Inflammatory macrophage treated with lipopolysaccharide for 1 hour (primary cell): ENCODE results near the gene DAZAP1.

Experiments used
- DNase-seq, 2 donors: peaks; one replicate each; pipeline ENCODE4 v3.0.0-alpha.2; 2020 to 2022

The DAZAP1 gene

DNA sequence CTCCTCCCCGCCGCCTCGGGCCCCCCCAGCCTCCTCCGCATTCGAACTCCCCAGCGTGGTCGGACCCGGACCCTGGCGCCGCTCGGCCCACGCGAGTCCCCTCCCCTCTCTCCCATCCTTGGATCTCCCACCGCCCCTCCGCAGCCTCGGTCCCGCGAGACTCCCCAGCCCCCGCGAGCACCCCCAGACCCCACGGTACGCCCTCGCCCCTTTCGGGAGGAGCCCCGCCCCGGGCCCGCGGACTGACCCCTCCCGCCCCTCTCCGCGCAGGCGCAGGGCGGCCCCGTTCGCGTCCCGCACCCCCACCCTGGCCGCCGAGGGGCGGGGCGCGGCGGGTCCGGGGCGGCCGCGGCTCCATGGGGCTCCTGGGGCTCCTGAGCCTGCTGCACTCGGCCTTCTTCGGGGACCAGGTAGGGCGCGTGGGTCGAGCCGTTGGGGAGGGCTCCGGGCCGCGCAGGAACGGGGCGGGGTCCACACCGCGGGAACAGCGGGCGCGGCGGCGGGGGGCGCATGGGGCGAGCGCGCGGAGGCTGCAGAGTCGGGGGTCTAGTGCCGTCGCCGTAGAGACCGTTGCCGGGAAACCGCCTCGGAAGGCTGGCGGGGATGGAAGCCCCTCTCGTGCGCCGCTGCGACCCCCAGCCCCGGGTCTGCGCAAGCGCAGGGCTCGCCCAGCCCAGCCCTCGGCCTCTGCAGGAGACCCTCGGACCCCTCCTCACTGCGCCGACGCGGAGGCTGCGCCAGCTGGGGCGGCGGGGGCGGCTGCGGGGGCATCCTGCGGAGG is 38.7 kb downstream of the DAZAP1 start:
- no peak for DNase-seq

DNA sequence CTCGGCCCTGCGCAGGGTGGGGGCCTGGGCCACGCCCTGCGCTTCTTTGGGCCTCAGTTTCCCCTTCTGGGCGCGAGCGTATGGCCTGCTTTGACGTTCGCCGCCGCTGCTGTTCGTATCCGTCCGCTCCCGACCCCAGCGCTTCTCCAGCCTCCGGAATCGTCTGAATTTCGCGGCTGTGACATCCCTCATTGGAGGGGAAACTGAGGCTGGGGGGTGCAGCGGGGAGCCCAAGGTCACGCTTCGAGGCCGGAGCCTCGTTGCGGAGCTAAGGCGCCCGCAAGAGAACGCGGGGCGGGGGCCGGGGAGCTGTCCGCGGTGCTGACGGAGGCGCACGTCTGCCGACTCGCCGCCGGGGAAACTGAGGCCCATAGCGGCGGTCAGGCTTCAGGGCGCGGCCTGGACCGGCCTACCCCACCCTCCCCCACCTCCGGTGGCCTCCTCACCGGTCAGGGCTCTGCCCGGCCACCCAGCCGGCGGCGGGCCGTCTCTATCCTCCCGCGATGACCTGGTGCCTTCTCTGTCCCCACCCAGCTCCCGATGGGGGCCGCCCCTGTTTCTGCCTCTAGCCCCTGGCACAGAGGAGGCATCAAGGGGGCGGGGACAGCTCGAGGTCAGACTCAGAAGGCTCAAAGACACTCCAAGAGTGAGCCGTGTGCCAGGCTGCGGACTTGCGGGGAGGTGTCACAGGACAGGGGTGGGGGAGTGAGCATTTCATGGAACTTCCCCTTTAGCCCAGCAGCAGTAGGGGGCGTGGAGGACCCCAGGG is 39.5 kb downstream of the DAZAP1 start:
- DNase-seq: no peak

DNA sequence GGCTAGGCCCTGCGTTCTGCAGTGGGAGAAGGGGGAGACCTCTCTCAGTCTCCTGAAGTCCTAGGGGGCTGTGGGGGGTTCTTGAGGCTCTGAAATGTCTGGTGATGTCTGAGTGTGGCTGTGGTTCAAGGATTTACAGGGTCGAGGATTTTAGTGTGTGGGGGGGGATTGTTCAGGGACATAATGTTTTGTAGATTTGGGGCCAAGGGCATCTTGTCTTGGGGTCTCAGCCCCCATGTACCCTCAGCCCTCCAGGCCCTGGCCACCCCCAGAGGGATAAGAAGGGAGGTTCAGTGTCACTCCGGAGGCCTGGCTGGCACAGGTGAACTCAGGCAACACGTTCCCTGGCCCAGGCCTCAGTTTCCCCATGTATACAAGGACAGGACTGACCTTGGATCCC is 40.1 kb downstream of the DAZAP1 start:
- DNase-seq: no peak

DNA sequence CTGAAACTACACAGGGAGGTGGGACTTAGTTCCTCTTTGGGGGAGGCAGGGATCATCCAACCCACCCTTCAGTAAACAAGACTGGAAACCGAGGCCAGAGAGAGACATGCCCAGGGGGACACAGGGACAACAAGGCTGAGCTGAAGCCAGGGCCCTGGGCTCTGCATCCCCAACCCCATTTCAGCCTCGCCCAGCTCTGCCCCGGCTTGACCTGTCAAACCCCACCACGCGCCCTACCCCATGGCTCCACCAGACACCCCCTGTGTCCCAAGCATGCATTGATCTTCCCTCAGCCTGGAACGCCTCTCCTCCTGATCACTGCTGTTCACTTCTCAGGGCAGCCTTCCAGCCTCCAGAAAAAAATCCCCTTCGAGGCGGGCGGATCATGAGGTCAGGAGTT is 40.6 kb downstream of the DAZAP1 start:
- no peak for DNase-seq

DNA sequence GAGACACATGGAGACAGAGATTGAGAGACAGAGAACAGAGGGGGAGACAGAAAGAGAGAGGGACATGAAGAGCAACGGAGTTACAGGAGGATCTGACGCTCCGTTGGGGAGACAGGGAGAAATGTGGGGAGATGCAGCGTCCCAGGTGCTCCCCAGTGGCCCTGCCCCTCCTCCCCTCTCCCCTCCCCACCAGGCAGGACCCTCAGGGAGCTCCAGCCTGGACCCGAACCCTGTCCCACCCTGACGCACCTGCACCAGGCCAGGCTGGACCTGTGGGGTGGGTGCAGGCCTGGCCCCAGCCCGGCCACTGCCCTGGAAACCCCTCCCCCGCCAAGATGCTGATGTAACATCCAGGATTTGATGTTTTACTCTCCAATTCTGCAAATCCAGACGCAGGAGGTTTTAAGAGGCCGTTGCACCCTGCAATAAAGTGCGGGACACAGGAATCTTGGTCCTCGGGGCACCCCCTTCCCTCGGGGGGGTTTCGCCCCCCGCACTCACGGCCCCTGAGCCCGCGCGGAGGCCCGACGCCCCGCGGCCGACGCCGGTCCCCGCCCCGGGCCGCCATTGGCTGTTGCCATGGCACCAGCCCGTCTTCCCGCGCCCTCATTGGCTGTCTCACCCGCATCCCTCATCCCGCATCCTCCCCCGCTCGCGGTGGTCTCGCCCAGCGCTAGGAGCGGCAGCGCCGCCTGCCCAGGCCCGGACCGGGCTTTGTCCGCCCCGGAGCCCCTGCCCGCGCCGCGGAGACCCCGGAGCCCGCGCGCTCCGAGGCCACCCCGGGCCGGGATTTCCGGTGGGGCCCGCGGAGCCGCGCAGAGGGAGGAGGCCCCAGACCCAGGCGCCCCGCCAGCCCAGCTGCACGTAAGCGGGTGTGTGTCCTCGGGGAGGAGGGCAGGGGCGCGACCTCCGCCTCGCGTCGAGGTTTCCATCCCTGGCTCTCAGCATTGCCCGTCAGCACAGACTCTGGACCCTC is 42.4 kb downstream of the DAZAP1 start, which contains the start of gene APC2:
Gene APC2, plus strand, starts transcription at position 655 of the 976 bp plus-strand sequence. CDS start 2,881 bp downstream, outside the sequence.
- no peak for DNase-seq

DNA sequence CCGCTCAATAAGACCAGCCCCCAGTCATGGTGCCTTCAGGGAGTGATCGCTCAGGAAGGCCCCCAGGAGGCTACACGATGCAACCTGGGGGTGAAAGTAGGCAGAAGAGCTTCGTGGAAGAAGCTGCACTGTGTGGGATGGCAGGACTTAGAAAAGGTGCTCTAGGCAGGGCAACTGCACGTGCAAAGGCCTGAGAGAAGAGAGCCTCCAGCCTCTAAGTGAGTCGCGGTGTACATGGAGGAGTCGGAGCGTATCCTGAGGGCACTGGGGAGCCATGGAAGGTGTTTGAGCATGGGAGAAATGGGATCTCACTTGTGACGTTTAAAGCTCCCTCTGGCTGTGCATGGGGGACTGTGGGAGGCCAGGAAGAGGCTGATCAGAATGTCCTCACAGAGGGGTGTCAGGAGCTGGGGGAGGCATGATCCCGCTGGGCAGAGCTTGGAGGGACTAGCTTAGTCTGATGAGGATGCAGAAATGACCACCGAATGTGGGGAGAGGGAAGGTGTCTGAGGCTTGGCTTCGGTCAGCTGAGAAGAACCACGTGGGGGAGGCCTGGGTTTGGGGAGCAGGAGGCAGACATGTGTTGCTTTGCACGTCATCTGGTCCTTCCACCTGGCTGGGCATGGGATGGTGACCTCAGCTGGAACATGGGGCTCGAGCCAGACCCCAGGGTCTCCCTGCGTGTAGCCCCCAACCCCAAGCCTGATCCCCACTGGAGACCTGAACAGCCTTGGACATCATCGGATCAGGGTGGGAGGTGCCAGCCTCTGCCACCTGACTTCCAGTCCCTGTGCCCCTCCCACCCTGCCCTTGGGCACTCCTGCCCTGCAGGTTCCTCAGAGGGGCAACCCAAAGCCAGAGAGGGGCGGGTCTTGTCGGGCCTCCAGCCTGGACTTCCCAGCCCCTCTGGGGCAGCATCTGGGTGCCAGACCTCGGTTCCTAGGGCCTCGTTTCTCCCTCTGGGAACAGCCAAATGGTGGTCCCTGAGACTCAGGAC is 43.6 kb downstream of the DAZAP1 start:
- no peak for DNase-seq

DNA sequence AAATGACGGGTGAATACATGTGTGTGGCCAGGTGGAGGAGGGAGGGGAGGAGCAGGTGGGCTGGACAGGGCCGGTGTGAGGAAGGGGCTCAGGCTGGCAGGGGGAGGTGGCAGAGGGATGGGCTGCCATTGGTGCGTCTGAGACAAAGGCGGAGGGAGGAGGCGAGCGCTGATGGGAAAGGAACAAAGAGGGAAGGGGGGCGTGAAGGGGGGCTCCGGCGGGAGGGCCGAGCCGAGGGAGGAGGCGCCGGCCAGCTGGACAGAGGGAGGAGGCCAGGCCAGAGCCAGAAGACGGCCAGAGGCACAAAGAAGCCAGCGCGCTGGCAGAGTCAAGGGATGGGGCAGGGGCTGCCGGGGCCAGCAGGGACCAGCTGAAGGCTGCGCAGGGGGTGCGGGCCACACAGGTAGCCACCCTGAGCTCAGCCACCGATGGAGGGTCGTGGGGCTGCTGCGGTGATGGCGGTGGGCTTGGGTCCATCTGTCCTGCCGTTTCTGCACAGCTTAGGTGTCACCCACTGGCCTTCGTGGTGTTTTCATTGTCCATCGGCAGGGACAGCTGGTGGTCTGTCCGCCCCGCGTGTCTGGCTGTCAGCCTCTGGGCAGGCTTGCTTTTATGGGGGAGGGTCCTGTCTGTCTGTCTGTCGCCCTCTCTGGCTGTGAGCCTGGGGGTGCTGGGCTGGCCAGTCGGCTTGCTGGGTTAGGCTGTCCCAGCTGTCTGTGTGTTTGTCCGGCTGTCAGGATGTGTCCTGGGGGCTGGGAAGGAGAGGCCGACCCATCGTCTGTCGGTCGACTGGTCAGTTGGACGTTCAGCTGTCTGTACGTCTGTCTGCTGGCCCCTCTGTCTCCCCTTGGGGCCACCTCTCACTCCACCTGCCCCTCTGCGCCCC is 44.8 kb downstream of the DAZAP1 start:
- DNase-seq: no peak

DNA sequence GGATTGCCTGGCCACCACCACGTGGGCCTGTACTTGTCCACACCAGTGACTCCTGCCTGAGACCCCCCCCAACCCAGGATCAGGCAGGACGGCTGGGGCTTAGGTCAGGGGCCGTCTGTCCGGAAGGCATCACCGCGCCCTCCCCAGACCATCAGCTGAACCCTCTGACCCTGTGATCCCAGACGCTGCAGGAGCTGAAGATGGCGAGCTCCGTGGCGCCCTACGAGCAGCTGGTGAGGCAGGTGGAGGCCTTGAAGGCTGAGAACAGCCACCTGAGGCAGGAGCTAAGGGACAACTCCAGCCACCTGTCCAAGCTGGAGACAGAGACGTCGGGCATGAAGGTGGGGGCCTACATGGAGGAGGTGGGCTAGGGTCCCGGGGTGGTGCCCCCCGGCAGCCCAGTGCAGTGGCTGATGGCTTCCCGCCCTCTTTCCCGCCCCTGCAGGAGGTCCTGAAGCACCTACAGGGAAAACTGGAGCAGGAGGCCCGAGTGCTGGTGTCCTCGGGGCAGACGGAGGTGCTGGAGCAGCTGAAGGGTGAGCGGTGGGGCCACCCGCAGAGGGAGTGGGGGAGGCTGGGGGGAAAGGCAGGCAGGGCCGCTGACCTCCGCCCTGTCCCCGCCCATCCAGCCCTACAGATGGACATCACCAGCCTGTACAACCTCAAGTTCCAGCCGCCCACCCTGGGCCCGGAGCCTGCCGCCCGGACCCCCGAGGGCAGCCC is 45.6 kb downstream of the DAZAP1 start:
- DNase-seq: no peak

DNA sequence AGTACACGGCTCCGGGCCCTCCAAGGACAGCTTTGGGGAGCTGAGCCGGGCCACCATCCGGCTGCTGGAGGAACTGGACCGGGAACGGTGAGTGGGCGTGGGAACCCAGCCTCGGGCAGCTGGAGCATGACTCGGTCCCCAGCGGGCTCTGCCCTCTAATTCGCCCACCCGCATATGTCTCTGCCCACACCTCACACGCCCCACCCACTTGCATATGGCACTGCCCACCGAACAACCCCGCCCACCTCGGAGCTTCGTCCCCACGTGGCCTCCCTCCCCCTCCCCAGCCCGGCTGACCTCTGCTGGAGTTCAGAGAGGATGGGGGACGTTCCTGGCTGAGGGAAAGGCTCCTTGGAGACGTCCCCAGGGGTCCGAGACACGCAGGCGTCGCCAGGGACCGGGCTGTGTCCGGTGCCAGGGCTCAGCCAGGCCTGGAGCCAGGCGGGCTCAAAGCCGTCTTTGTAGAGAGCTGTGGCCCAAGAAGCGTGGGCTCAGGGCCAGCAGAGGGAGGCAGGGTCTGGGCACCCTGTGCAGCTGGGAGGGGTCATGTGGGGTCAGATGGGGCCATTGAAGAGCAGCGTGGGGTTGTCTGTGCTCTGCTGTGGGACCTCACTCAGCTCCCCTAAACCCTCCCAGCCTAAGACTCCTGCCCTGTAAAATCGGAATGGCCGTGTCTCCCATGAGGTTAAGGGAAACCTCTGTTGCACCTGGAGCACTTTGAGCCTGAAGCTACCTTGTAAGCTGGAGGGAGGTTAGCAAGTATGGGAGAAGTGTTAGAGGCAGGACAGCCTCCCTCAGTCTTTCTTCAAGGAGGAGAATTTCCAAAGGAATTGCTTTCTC is 46.4 kb downstream of the DAZAP1 start:
- peak; percentile 26 to 52 for DNase-seq

DNA sequence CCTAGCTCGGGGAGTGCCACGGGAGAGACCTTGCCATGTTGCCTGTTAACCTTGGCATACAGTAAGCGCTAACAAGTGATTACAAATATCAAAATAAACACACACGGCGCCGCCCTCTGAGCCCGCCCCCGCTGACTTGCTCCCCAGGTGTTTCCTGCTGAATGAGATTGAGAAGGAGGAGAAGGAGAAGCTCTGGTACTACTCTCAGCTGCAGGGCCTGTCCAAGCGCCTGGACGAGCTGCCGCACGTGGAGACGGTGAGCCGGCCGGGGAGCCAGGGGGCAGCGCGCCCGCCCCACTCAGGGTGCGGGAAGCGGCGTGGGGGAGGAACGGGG is 47.6 kb downstream of the DAZAP1 start:
- no peak for DNase-seq

DNA sequence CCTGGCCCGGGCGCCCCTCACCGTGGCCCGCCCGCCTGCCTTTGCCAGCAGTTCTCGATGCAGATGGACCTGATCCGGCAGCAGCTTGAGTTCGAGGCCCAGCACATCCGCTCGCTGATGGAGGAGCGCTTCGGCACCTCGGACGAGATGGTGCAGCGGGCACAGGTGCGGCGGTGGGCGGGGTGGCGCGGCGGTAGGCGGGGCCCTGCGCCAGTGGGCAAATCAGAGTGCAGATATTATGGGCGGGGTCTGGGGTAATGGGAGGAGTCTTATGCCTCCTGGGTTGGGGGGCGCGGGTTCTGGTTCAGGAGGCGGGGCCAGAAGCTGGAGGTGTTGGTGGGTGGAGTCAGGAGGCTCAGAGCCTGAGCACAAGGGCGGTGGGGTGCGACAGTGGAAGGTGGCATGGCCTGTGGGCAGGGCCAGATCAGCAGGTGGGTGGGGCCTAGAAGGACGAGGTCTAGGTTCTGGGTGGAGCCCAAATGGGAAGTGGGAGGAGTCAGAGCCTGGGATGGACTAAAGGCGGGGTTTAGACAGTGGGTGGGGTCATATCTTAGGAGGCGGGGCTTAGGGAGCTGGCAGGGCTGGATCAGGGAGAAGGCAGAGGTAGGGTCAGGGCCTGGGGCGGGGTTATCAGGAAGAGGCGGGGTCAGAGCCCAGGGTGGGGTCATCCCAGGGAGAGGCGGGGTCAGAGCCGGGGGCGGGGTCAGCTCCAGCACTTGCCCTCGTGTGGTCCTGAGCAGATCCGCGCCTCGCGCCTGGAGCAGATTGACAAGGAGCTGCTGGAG is 48.1 kb downstream of the DAZAP1 start:
- peak; percentile 66 to 87 for DNase-seq

DNA sequence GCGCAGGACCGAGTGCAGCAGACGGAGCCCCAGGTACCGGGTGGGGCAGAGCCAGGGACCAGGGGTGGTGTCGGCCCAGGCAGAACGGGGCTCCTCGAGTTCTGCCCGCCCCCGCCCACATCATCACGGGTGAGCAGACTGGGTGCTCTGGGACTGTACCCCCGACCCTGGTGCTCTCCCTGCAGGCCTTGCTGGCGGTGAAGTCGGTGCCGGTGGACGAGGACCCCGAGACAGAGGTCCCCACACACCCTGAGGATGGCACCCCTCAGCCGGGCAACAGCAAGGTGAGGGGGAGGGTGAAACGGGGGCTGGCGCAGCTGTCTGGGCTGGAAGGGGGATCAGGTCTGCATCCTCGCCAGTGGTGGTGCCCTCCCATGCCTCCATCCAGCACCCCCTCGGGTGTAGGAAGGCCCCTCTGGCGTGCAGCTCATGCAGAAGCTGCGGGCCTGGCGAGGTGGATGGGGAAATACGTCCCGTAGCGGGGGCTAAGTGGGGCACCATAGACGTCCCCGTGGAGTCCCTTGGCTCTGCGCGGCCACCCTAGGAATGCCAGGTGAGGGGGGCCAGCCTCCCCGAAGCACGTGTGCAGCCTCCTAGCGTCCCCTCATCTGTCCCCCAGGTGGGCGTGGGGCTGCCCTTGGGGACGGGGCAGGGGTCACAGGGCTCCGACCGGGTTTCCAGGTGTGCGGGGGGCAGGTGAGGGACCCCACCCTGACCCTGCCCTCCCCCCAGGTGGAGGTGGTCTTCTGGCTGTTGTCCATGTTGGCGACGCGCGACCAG is 48.9 kb downstream of the DAZAP1 start:
- no peak for DNase-seq

DNA sequence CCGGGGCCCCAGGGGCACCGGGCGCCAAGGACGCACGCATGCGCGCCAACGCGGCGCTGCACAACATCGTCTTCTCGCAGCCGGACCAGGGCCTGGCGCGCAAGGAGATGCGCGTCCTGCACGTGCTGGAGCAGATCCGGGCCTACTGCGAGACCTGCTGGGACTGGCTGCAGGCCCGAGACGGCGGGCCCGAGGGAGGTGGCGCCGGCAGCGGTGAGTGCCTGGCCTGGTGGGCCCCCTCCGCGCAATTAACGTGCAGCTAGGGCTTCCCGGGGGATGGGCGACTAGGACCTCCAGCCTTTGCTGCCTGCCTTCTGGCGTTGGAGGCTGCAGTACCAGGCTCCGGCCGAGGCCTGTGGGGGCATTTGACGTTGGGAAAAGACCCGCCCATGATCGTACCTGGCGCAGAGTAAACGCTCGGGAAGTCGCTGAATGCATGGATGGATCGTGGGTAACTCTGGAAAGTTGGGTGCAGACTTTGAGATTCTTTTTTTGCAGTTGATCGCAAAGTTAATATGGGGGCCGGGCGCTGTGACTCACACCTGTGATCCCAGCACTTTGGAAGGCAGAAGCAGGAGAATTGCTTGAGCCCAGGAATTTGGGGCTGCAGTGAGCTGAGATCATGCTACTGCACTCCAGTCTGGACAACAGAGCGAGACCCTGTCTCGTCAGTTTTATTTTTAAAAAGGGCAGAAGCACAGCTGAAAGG is 49.8 kb downstream of the DAZAP1 start:
- no peak for DNase-seq

DNA sequence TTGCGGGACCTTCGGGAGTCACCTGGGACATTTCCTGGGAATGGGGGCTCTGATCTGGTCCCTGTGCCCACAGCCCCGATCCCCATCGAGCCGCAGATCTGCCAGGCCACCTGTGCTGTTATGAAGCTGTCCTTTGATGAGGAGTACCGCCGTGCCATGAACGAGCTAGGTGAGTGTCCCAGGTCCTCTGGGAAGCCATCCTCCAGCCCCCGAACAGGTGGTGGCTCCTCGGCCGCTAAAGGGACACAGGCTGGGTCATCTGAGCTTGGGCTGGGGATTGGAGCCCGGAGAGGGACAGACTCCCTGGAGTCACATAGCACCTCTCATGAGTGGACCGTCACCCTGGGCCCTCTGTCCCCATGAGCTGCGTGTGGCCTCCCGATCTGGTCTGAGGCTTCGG is 50.5 kb downstream of the DAZAP1 start:
- no peak for DNase-seq

DNA sequence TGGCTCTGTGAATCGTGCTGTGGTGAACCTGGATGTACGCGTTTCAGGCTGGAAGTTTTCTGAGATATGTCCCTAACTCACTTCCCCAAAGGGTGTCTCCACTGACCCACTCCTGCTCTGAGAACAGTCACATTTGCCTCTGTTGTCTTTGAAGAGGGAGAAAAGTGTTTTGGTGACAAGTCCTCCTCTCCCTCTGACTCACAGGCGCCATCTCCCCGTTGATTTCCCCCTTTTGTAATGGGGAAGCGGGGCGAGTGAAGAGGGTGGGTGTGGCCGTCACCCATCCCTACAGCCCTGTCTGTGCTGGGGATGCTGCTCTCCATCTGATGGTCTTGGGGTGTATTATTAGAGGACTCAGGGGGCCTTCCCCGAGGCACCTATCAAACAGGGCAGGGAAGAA is 52.1 kb downstream of the DAZAP1 start:
- DNase-seq: peak; percentile 79 to 80
